H1 (cell line): Measurements from ENCODE around the gene PPIL3. TPM values are rescaled to one million over a fixed set of nuclear protein-coding genes. Genes with fewer than 3 reads are reported as not detected.

ENCODE experiments used
- CTCF ChIA-PET: fragments of 300-600 bp; sonication (Branson Sonifier 250); formaldehyde crosslinking; loops from one replicate; lab custom pipeline; 2021; ENCODE audit not compliant: partially characterized antibody; lab: Charles Lee
- POLR2A ChIA-PET: fragments of 300-600 bp; sonication (Branson Sonifier 250); formaldehyde crosslinking; loops from one replicate; lab custom pipeline; 2021; ENCODE audit warnings: inconsistent platforms; ENCODE audit not compliant: partially characterized antibody; lab: Charles Lee
- DNase-seq, 2 experiments: peaks; one replicate each; pipeline versions ENCODE4 v3.0.0 to v3.0.0-alpha.2; 2010 to 2022; ENCODE audit warnings: low spot score in 2 of 2, low read depth in 1 of 2, mixed read lengths in 1 of 2
- FAIRE-seq: peaks from 2 replicates; lab custom pipeline; 2011; peaks lifted over from hg19 to GRCh38; lab: Jason Lieb, UNC
- H2AFZ ChIP-seq: 2 replicates; pipeline ENCODE4 v1.8.1; 2012; ENCODE audit warnings: low read length, inconsistent platforms
- H2AK5ac ChIP-seq: 2 replicates; pipeline ENCODE4 v1.6.1; 2013; ENCODE audit warnings: low read depth, low read length
- H2BK120ac ChIP-seq: replicated peaks from 2 replicates; pipeline ENCODE3; 2013; ENCODE audit warnings: low read depth, low read length, inconsistent platforms
- H2BK12ac ChIP-seq: 2 replicates; pipeline ENCODE4 v1.6.1; 2013; ENCODE audit warnings: low read depth, low read length
- H2BK15ac ChIP-seq: 2 replicates; pipeline ENCODE4 v1.6.1; 2013; ENCODE audit warnings: low read length
- H2BK20ac ChIP-seq: 2 replicates; pipeline ENCODE4 v1.6.1; 2013; ENCODE audit warnings: low read length
- H2BK5ac ChIP-seq: 2 replicates; pipeline ENCODE4 v1.6.1; 2013; ENCODE audit warnings: low read depth, low read length
- H3K14ac ChIP-seq: 2 replicates; pipeline ENCODE4 v1.6.1; 2013; ENCODE audit warnings: inconsistent platforms; ENCODE audit not compliant: insufficient read length
- H3K18ac ChIP-seq: 2 replicates; pipeline ENCODE4 v1.6.1; 2013; ENCODE audit warnings: low read length; ENCODE audit errors: extremely low read depth
- H3K23ac ChIP-seq: 2 replicates; pipeline ENCODE4 v1.6.1; 2013; ENCODE audit warnings: inconsistent platforms; ENCODE audit not compliant: insufficient read length
- H3K23me2 ChIP-seq: 2 replicates; pipeline ENCODE4 v1.6.1; 2013; ENCODE audit warnings: low read depth, low read length
- H3K27ac ChIP-seq: 2 replicates; pipeline ENCODE4 v1.6.1; 2011; ENCODE audit warnings: low read depth, low read length, inconsistent platforms
- H3K27me3 ChIP-seq, 4 experiments: replicated peaks in 1 of 4; 1 replicate in 1 of 4; 2 replicates in 3 of 4; pipeline versions ENCODE4 v1.6.1 to v1.8.1; 2011 to 2013; ENCODE audit warnings: low read length in 3 of 4, mild to moderate bottlenecking in 3 of 4, inconsistent platforms in 2 of 4, mixed read lengths in 2 of 4, moderate library complexity in 1 of 4; ENCODE audit not compliant: control insufficient read depth in 3 of 4, insufficient read depth in 3 of 4; ENCODE audit errors: extremely low read depth in 1 of 4
- H3K36me3 ChIP-seq, 4 experiments: 2 replicates each; pipeline versions ENCODE4 v1.6.1 to v1.8.1; 2011 to 2013; ENCODE audit warnings: mild to moderate bottlenecking in 4 of 4, low read length in 3 of 4, moderate library complexity in 2 of 4, control low read depth in 1 of 4, inconsistent platforms in 1 of 4; ENCODE audit not compliant: insufficient read depth in 4 of 4, control insufficient read depth in 2 of 4
- H3K4ac ChIP-seq: replicated peaks from 2 replicates; pipeline ENCODE3; 2013; ENCODE audit warnings: low read length, low read depth, mixed read lengths, inconsistent platforms; ENCODE audit not compliant: insufficient read length
- H3K4me1 ChIP-seq, 4 experiments: replicated peaks in 1 of 4; 1 replicate in 1 of 4; 2 replicates in 3 of 4; pipeline versions ENCODE4 v1.6.1 to v1.8.1; 2011 to 2013; ENCODE audit warnings: low read length in 3 of 4, inconsistent platforms in 2 of 4, mixed read lengths in 1 of 4; ENCODE audit not compliant: insufficient read depth in 4 of 4, control insufficient read depth in 3 of 4
- H3K4me2 ChIP-seq, 2 experiments: 2 replicates each; pipeline versions ENCODE4 v1.6.1 to v1.8.1; 2011 to 2013; ENCODE audit warnings: low read depth in 2 of 2, low read length in 2 of 2, control low read depth in 1 of 2, inconsistent platforms in 1 of 2, mild to moderate bottlenecking in 1 of 2; ENCODE audit not compliant: insufficient read depth in 1 of 2
- H3K4me3 ChIP-seq, 4 experiments: fragments of 200-600, 300-600 bp in 1 of 4; sonication (generic), shearing (Covaris generic), sonication (Bioruptor Twin) in 1 of 4; 2 replicates each; pipeline versions ENCODE4 v1.5.1 to v1.8.1; 2011 to 2016; ENCODE audit warnings: low read length in 4 of 4, low read depth in 3 of 4, control low read depth in 2 of 4, inconsistent platforms in 2 of 4, mild to moderate bottlenecking in 2 of 4, mixed read lengths in 1 of 4, moderate library complexity in 1 of 4; ENCODE audit not compliant: insufficient read depth in 2 of 4; ENCODE audit errors: extremely low read depth in 1 of 4
- H3K56ac ChIP-seq: replicated peaks from 2 replicates; pipeline ENCODE3; 2013; ENCODE audit warnings: low read depth, mild to moderate bottlenecking, mixed read lengths, low read length, inconsistent platforms; ENCODE audit not compliant: insufficient read length
- H3K79me1 ChIP-seq: 2 replicates; pipeline ENCODE4 v1.6.1; 2013; ENCODE audit warnings: low read depth, low read length, control low read depth
- H3K79me2 ChIP-seq, 2 experiments: 2 replicates each; pipeline versions ENCODE4 v1.6.1 to v1.8.1; 2012 to 2013; ENCODE audit warnings: low read length in 2 of 2, mild to moderate bottlenecking in 2 of 2, inconsistent platforms in 1 of 2; ENCODE audit not compliant: insufficient read depth in 2 of 2, control insufficient read depth in 1 of 2
- H3K9ac ChIP-seq, 4 experiments: replicated peaks in 1 of 4; 1 replicate in 1 of 4; 2 replicates in 3 of 4; pipeline versions ENCODE4 v1.6.1 to v1.8.1; 2011 to 2013; ENCODE audit warnings: low read depth in 3 of 4, low read length in 3 of 4, control low read depth in 2 of 4, mild to moderate bottlenecking in 2 of 4, moderate library complexity in 2 of 4, inconsistent platforms in 1 of 4; ENCODE audit errors: extremely low read depth in 1 of 4
- H3K9me3 ChIP-seq, 2 experiments: 2 replicates each; pipeline versions ENCODE4 v1.6.1 to v1.8.1; 2012 to 2013; ENCODE audit warnings: mild to moderate bottlenecking in 2 of 2, moderate library complexity in 2 of 2, control low read depth in 1 of 2, inconsistent platforms in 1 of 2, low read depth in 1 of 2, low read length in 1 of 2, mixed read lengths in 1 of 2; ENCODE audit not compliant: insufficient read depth in 2 of 2
- H4K20me1 ChIP-seq, 2 experiments: replicated peaks in 1 of 2; 2 replicates each; pipeline versions ENCODE3 to v1.8.1; 2011 to 2013; ENCODE audit warnings: inconsistent platforms in 2 of 2, low read length in 2 of 2, mild to moderate bottlenecking in 1 of 2; ENCODE audit not compliant: insufficient read depth in 2 of 2, control insufficient read depth in 1 of 2
- H4K5ac ChIP-seq: 2 replicates; pipeline ENCODE4 v1.6.1; 2013; ENCODE audit warnings: low read length, low read depth, mixed read lengths, inconsistent platforms; ENCODE audit not compliant: insufficient read length
- H4K8ac ChIP-seq: 2 replicates; pipeline ENCODE4 v1.8.0; 2013; ENCODE audit warnings: mild to moderate bottlenecking, moderate library complexity, low read length, inconsistent platforms; ENCODE audit not compliant: insufficient read depth; ENCODE audit errors: extremely low read depth
- H4K91ac ChIP-seq: replicated peaks from 2 replicates; pipeline ENCODE3; 2013; ENCODE audit warnings: low read length, mixed read lengths, inconsistent platforms; ENCODE audit not compliant: insufficient read length
- CTCF ChIP-seq, 3 experiments: IDR thresholded peaks; 1 replicate in 2 of 3; 2 replicates in 1 of 3; pipeline versions ENCODE4 v1.5.1 to v1.6.1; 2011; ENCODE audit warnings: low read length in 3 of 3, mild to moderate bottlenecking in 3 of 3, inconsistent platforms in 2 of 3, low read depth in 1 of 3, moderate library complexity in 1 of 3; ENCODE audit not compliant: insufficient read depth in 1 of 3; ENCODE audit errors: control extremely low read depth in 1 of 3
- EGR1 ChIP-seq: IDR thresholded peaks from 2 replicates; pipeline ENCODE4 v1.6.1; 2011; ENCODE audit warnings: low read depth, low read length, borderline replicate concordance
- HDAC6 ChIP-seq: IDR thresholded peaks from one replicate; pipeline ENCODE4 v1.7.1; 2012; ENCODE audit warnings: low read depth, mild to moderate bottlenecking, inconsistent platforms, low read length, moderate library complexity
- JUND ChIP-seq: IDR thresholded peaks from 2 replicates; pipeline ENCODE4 v1.6.1; 2011; ENCODE audit warnings: mild to moderate bottlenecking, improper control_type of control experiment, low read length
- SP4 ChIP-seq: IDR thresholded peaks from 2 replicates; pipeline ENCODE4 v1.6.1; 2012; ENCODE audit warnings: low read length, inconsistent platforms
- TAF7 ChIP-seq: optimal IDR thresholded peaks from 2 replicates; pipeline ENCODE3; 2011; ENCODE audit warnings: low read depth, mild to moderate bottlenecking, inconsistent platforms, low read length, moderate library complexity, borderline replicate concordance
- YY1 ChIP-seq: IDR thresholded peaks from 2 replicates; pipeline ENCODE4 v1.6.1; 2011; ENCODE audit warnings: low read depth, mild to moderate bottlenecking, low read length
- WGBS, 2 experiments: shearing (Covaris generic) in 1 of 2; methylation state at CpG; one replicate each; pipeline versions ENCODE4 v1.1.6 to v1.1.7; 2013 to 2015; ENCODE audit warnings: low lambda C conversion rate in 2 of 2, mixed read lengths in 2 of 2, inconsistent platforms in 1 of 2, low coverage in 1 of 2, missing lambda C conversion rate in 1 of 2; ENCODE audit not compliant: insufficient replicate concordance in 2 of 2, insufficient coverage in 1 of 2, insufficient read length in 1 of 2; ENCODE audit errors: extremely low coverage in 1 of 2, missing lambda C conversion rate in 1 of 2; 5-methylcytosine and 5-hydroxymethylcytosine counted together
- polyA plus RNA-seq, 7 experiments: library from polyadenylated mRNA; depleted of rRNA in 3 of 7; stranded (reverse) in 5 of 7; unstranded in 2 of 7; fragments of >200 nt in 5 of 7; fragments of 200-250 nt in 2 of 7; gene quantifications; 1 replicate in 5 of 7; 2 replicates in 1 of 7; 4 replicates in 1 of 7; pipeline versions ENCODE4 v1.2.1 to v1.2.3, GENCODE V29; 2011 to 2013; ENCODE audit warnings: missing spikeins in 2 of 7, mixed read lengths in 2 of 7
- total RNA-seq: library from RNA; stranded (reverse); fragmentation: NEBNext Ultra II Directional; extraction: Animal tissue kit (Norgen Biotek cat#: 25700); gene quantifications from 2 replicates; pipeline ENCODE4 v1.2.1, GENCODE V29; 2021

Gene PPIL3
- total and polyA plus RNA-seq, 2 of the 8 experiments (the other 6 are each of a cell fraction or from before 2014, with no cell fraction given): 30.4 to 48.7 TPM

- Histone ChIP-seq H2BK12ac (no peak overlapping the region), H2AFZ (no peak overlapping the region), H3K79me2 (no peaks in the 10 kb centered on the region), H3K9me3 (no peaks in the 10 kb centered on the region), H3K18ac (no peak overlapping the region), H3K4ac (no peak overlapping the region), H3K4me2 (no peak overlapping the region), H3K36me3 (no peaks in the 10 kb centered on the region), H3K9ac (no peak overlapping the region), H2BK15ac (no peak overlapping the region), H3K23ac (no peak overlapping the region), H3K14ac (no peak overlapping the region), H3K79me1 (no peaks in the 10 kb centered on the region), H2AK5ac (no peak overlapping the region), H3K27me3 (no peaks in the 10 kb centered on the region), H3K23me2 (no peaks in the 10 kb centered on the region), H4K91ac (no peak overlapping the region), H3K27ac (no peak overlapping the region), H2BK20ac (no peak overlapping the region), H3K4me1 (no peaks in the 10 kb centered on the region), H4K8ac (no peak overlapping the region; the same call in 1 of the 2 replicates), H3K56ac (no peak overlapping the region), H4K5ac (no peak overlapping the region), H4K20me1 (no peaks in the 10 kb centered on the region), H2BK5ac (no peak overlapping the region), H2BK120ac (no peak overlapping the region), H3K4me3 (no peak overlapping the region)
- TF ChIP-seq EGR1 (no peak), CTCF (IDR thresholded peaks at IDR 0.05; ENCODE audit: control extremely low read depth in 1 of 3, insufficient read depth in 1 of 3, low read depth in 1 of 3, low read length in 3 of 3) (no peak), HDAC6 (no peak), TAF7 (no peak), JUND (no peak), YY1 (no peak), SP4 (no peak)
- CTCF ChIA-PET: interaction anchor here (0.8 to 1.5 kb wide), 8 partner anchors 10 to 56 kb away, joined by 3 to 6 read pairs (median 4); partner anchors contain the start of gene NIF3L1
- DNase-seq (no peak), FAIRE-seq (no peak)
- WGBS, 2 experiments: 96% methylated on average over 5 of the region's 5 CpGs; no CpG with 5 or more reads in 1 of the 2 experiments
- POLR2A ChIA-PET: interaction anchor here (0.9 to 2.4 kb wide), 7 partner anchors 12 to 32 kb away, joined by 3 to 7 read pairs (median 4); partner anchors contain the start of gene CLK1
These were observed 43.7 kb downstream of the PPIL3 start for GRCh38 chr2:200845194-200845593.
